ENCODE data around the gene MSX1. TPM values are rescaled to one million over a fixed set of nuclear protein-coding genes. Genes with fewer than 3 reads are reported as not detected.
A peak's percentile ranks its signal among the peaks of the same experiment; 100 is the strongest.

Gene MSX1
- total RNA-seq, 5 donors from 2014 or later (not counting 1 experiment from before 2014, with no cell fraction given) = not detected

- H3K36me3 ChIP-seq (ENCODE audit: control insufficient read depth in 2 of 2, extremely low read depth in 1 of 2, insufficient read depth in 1 of 2, low read length in 1 of 2) = no peaks in the 10 kb centered on the region
- peaks cover 7 to 56% of the 10 kb centered on the region in 2 experiments for H3K4me1 ChIP-seq (ENCODE audit: control insufficient read depth in 1 of 2, extremely low read depth in 1 of 2, insufficient read depth in 2 of 2, low read length in 2 of 2)
- POLR2A ChIA-PET = no interaction called here
These were observed 1.3 kb downstream of the MSX1 start for GRCh38 chr4:4860600-4861389.

GRCh38 chr4:4861390-4862018 lies 2.0 kb downstream of the MSX1 start:
- peaks cover 37 to 50% (median 43%) of the 10 kb centered on the region in 3 donors for H3K4me1 Mint-ChIP-seq
- no peaks in the 10 kb centered on the region for H3K9me3 ChIP-seq
- H3K4me3 ChIP-seq (ENCODE audit: control insufficient read depth in 1 of 2, extremely low read depth in 1 of 2, low read length in 1 of 2) = peak overlapping the region in 1 of 2 donors; percentile 89
- peaks cover 7 to 56% of the 10 kb centered on the region in 2 experiments for H3K4me1 ChIP-seq (ENCODE audit: control insufficient read depth in 1 of 2, extremely low read depth in 1 of 2, insufficient read depth in 2 of 2, low read length in 2 of 2)
- H3K27me3 ChIP-seq (replicated peaks in 1 of 2; ENCODE audit: control insufficient read depth in 2 of 2, extremely low read depth in 1 of 2, insufficient read depth in 2 of 2, low read length in 1 of 2) = peaks cover 23 to 85% of the 10 kb centered on the region in 2 experiments
- ChIA-PET CTCF (no interaction called here), POLR2A (no interaction called here)
- ATAC-seq (replicated peaks in 1 of 4) (no peak), DNase-seq (no peak)
- H3K27ac ChIP-seq (ENCODE audit: low read length) = no peak overlapping the region
- no peaks in the 10 kb centered on the region for H3K36me3 ChIP-seq (ENCODE audit: control insufficient read depth in 2 of 2, extremely low read depth in 1 of 2, insufficient read depth in 1 of 2, low read length in 1 of 2)
- H3K27me3 Mint-ChIP-seq = peaks cover 72 to 82% of the 10 kb centered on the region in 2 donors
- H3K4me3 Mint-ChIP-seq = peak overlapping the region; percentile 11 to 77 (median 73)
- H3K9me3 Mint-ChIP-seq = no peaks in the 10 kb centered on the region
- H3K27ac Mint-ChIP-seq = peak overlapping the region in 1 of 2 donors; percentile 19
- no peaks in the 10 kb centered on the region for H3K36me3 Mint-ChIP-seq
- 4% methylated on average over 16 of the region's 21 CpGs for WGBS (ENCODE audit: insufficient coverage)

More at GRCh38 chr4:4860600-4861389, 1.3 kb downstream of the MSX1 start:
- no peaks in the 10 kb centered on the region for H3K9me3 Mint-ChIP-seq
- ATAC-seq (replicated peaks in 1 of 4) (no peak), DNase-seq (no peak)
- WGBS (ENCODE audit: insufficient coverage) = 8% methylated on average over 30 of the region's 39 CpGs
- Histone ChIP-seq H3K27me3 (replicated peaks in 1 of 2; ENCODE audit: control insufficient read depth in 2 of 2, extremely low read depth in 1 of 2, insufficient read depth in 2 of 2, low read length in 1 of 2) (peaks cover 21 to 85% of the 10 kb centered on the region in 2 experiments), H3K4me3 (ENCODE audit: control insufficient read depth in 1 of 2, extremely low read depth in 1 of 2, low read length in 1 of 2) (peak overlapping the region; percentile 47 to 89), H3K9me3 (no peaks in the 10 kb centered on the region), H3K27ac (ENCODE audit: low read length) (no peak overlapping the region)
- no peaks in the 10 kb centered on the region for H3K36me3 Mint-ChIP-seq
- H3K27ac Mint-ChIP-seq = peak overlapping the region in 1 of 2 donors; percentile 63
- H3K4me3 Mint-ChIP-seq = peak overlapping the region; percentile 73 to 79 (median 77)
- CTCF ChIA-PET = no interaction called here
- H3K27me3 Mint-ChIP-seq = peaks cover 72 to 82% of the 10 kb centered on the region in 2 donors
- peaks cover 37 to 50% (median 43%) of the 10 kb centered on the region in 3 donors for H3K4me1 Mint-ChIP-seq

- Histone ChIP-seq H3K27me3 (replicated peaks in 1 of 2; ENCODE audit: control insufficient read depth in 2 of 2, extremely low read depth in 1 of 2, insufficient read depth in 2 of 2, low read length in 1 of 2) (peaks cover 23 to 85% of the 10 kb centered on the region in 2 experiments), H3K36me3 (ENCODE audit: control insufficient read depth in 2 of 2, extremely low read depth in 1 of 2, insufficient read depth in 1 of 2, low read length in 1 of 2) (no peaks in the 10 kb centered on the region), H3K4me1 (ENCODE audit: control insufficient read depth in 1 of 2, extremely low read depth in 1 of 2, insufficient read depth in 2 of 2, low read length in 2 of 2) (peaks cover 7 to 56% of the 10 kb centered on the region in 2 experiments), H3K9me3 (no peaks in the 10 kb centered on the region), H3K4me3 (ENCODE audit: control insufficient read depth in 1 of 2, extremely low read depth in 1 of 2, low read length in 1 of 2) (peak overlapping the region in 1 of 2 donors; percentile 1), H3K27ac (ENCODE audit: low read length) (no peak overlapping the region)
- Mint-ChIP-seq H3K27me3 (peaks cover 70 to 82% of the 10 kb centered on the region in 2 donors), H3K4me1 (peaks cover 33 to 49% (median 43%) of the 10 kb centered on the region in 3 donors), H3K36me3 (no peaks in the 10 kb centered on the region), H3K4me3 (peak overlapping the region in 1 of 3 donors; percentile 77), H3K27ac (peak overlapping the region in 1 of 2 donors; percentile 19), H3K9me3 (no peaks in the 10 kb centered on the region)
- 7% methylated on average over 3 of the region's 16 CpGs for WGBS (ENCODE audit: insufficient coverage)
- POLR2A ChIA-PET = no interaction called here
- DNase-seq = no peak
- CTCF ChIA-PET = no interaction called here
- ATAC-seq (replicated peaks in 1 of 4) = no peak
These were observed 2.6 kb downstream of the MSX1 start for GRCh38 chr4:4862071-4862551.

GRCh38 chr4:4862665-4863482 lies 3.4 kb downstream of the MSX1 start:
- DNase-seq = no peak
- no peak for ATAC-seq (replicated peaks in 1 of 4)
- Mint-ChIP-seq H3K27ac (peak overlapping the region in 1 of 2 donors; percentile 24), H3K27me3 (peaks cover 65 to 74% of the 10 kb centered on the region in 2 donors), H3K4me3 (no peak overlapping the region), H3K9me3 (no peaks in the 10 kb centered on the region), H3K36me3 (no peaks in the 10 kb centered on the region), H3K4me1 (peaks cover 30 to 45% (median 38%) of the 10 kb centered on the region in 3 donors)
- H3K27me3 ChIP-seq (replicated peaks in 1 of 2; ENCODE audit: control insufficient read depth in 2 of 2, extremely low read depth in 1 of 2, insufficient read depth in 2 of 2, low read length in 1 of 2) = peaks cover 23 to 84% of the 10 kb centered on the region in 2 experiments
- ChIA-PET CTCF (interaction anchor here (0.6 to 0.7 kb wide), 2 partner anchors 189 to 229 kb away, joined by 3 to 5 read pairs; no protein-coding TSS in a partner anchor), POLR2A (no interaction called here)
- H3K9me3 ChIP-seq = no peaks in the 10 kb centered on the region
- H3K4me3 ChIP-seq (ENCODE audit: control insufficient read depth in 1 of 2, extremely low read depth in 1 of 2, low read length in 1 of 2) = no peak overlapping the region
- H3K27ac ChIP-seq (ENCODE audit: low read length) = no peak overlapping the region
- 37% methylated on average over 47 of the region's 51 CpGs for WGBS (ENCODE audit: insufficient coverage)
- H3K36me3 ChIP-seq (ENCODE audit: control insufficient read depth in 2 of 2, extremely low read depth in 1 of 2, insufficient read depth in 1 of 2, low read length in 1 of 2) = no peaks in the 10 kb centered on the region
- H3K4me1 ChIP-seq (ENCODE audit: control insufficient read depth in 1 of 2, extremely low read depth in 1 of 2, insufficient read depth in 2 of 2, low read length in 2 of 2) = peaks cover 7 to 52% of the 10 kb centered on the region in 2 experiments

GRCh38 chr4:4864443-4864939 lies 5.0 kb downstream of the MSX1 start:
- H3K4me3 Mint-ChIP-seq = peak overlapping the region in 1 of 3 donors; percentile 0
- 18% methylated on average over 25 of the region's 25 CpGs for WGBS (ENCODE audit: insufficient coverage)
- CTCF ChIA-PET = interaction anchor here in 1 of 2 donors (0.7 kb wide), 1 partner anchor 937 kb away, joined by 3 read pairs; no protein-coding TSS in a partner anchor

More at GRCh38 chr4:4864443-4864939, 5.0 kb downstream of the MSX1 start:
- H3K4me1 ChIP-seq (ENCODE audit: control insufficient read depth in 1 of 2, extremely low read depth in 1 of 2, insufficient read depth in 2 of 2, low read length in 2 of 2) = peaks cover 7 to 43% of the 10 kb centered on the region in 2 experiments
- H3K27ac ChIP-seq (ENCODE audit: low read length) = no peak overlapping the region
- H3K27me3 ChIP-seq (replicated peaks in 1 of 2; ENCODE audit: control insufficient read depth in 2 of 2, extremely low read depth in 1 of 2, insufficient read depth in 2 of 2, low read length in 1 of 2) = peaks cover 21 to 87% of the 10 kb centered on the region in 2 experiments
- no peak overlapping the region for H3K27ac Mint-ChIP-seq
- DNase-seq (no peak), ATAC-seq (replicated peaks in 1 of 4) (no peak)
- no peaks in the 10 kb centered on the region for H3K36me3 ChIP-seq (ENCODE audit: control insufficient read depth in 2 of 2, extremely low read depth in 1 of 2, insufficient read depth in 1 of 2, low read length in 1 of 2)
- POLR2A ChIA-PET = no interaction called here
- H3K9me3 ChIP-seq = no peaks in the 10 kb centered on the region
- no peak overlapping the region for H3K4me3 ChIP-seq (ENCODE audit: control insufficient read depth in 1 of 2, extremely low read depth in 1 of 2, low read length in 1 of 2)
- peaks cover 59 to 71% of the 10 kb centered on the region in 2 donors for H3K27me3 Mint-ChIP-seq
- peaks cover 23 to 37% (median 31%) of the 10 kb centered on the region in 3 donors for H3K4me1 Mint-ChIP-seq
- no peaks in the 10 kb centered on the region for H3K9me3 Mint-ChIP-seq
- no peaks in the 10 kb centered on the region for H3K36me3 Mint-ChIP-seq
